Stimulated activated CD4-positive, alpha-beta T cell treated with anti-CD3 and anti-CD28 coated beads, Interleukin-1b, Interleukin-23, amount 100 ng/mL, for 1 hour (primary cell): ENCODE measurements around the gene PCDHA9.
"Not testable (repeated sequence)": the region's sequence is repeated elsewhere in the genome, so short reads cannot be mapped to it uniquely, and the experiment has no call there.

Source experiments
- DNase-seq, 2 donors: peaks; one replicate each; pipeline ENCODE4 v3.0.0-alpha.2; 2020; ENCODE audit warnings: low read depth in 2 of 2

Gene PCDHA9

GRCh38 chr5:140834439-140835008 lies 13.7 kb upstream of the PCDHA9 start:
- DNase-seq = not testable (repeated sequence)

GRCh38 chr5:140835622-140836510 lies 12.3 kb upstream of the PCDHA9 start:
- no peak for DNase-seq

- DNase-seq = no peak
Observed at GRCh38 chr5:140840978-140841962, 6.9 kb upstream of the PCDHA9 start, which contains the start of gene PCDHA8. Gene PCDHA8 (plus strand): TSS chr5:140841187. CDS start chr5:140841322, 135 bp downstream.

- no peak for DNase-seq
Observed at GRCh38 chr5:140842798-140843733, 5.1 kb upstream of the PCDHA9 start.

- not testable (repeated sequence) for DNase-seq
Observed at GRCh38 chr5:140849831-140850634, 1.9 kb downstream of the PCDHA9 start.

GRCh38 chr5:140855772-140856674 lies 7.8 kb downstream of the PCDHA9 start, which contains the start of gene PCDHA10:
Gene PCDHA10 (plus strand): TSS chr5:140855897. CDS start chr5:140856049, 152 bp downstream.
- DNase-seq = no peak

- no peak for DNase-seq
Observed at GRCh38 chr5:140857177-140857986, 9.2 kb downstream of the PCDHA9 start.

GRCh38 chr5:140857987-140858240 lies 9.7 kb downstream of the PCDHA9 start:
- no peak for DNase-seq

- DNase-seq = no peak
Observed at GRCh38 chr5:140862441-140863295, 14.5 kb downstream of the PCDHA9 start.

GRCh38 chr5:140868721-140869554 lies 20.8 kb downstream of the PCDHA9 start, which contains the start of gene PCDHA11:
Gene PCDHA11 (plus strand): TSS chr5:140868957. CDS start chr5:140869104, 147 bp downstream.
- no peak for DNase-seq

- no peak for DNase-seq
Observed at GRCh38 chr5:140869555-140869886, 21.3 kb downstream of the PCDHA9 start.

- DNase-seq = no peak
Observed at GRCh38 chr5:140870221-140871201, 22.3 kb downstream of the PCDHA9 start.

- no peak for DNase-seq
Observed at GRCh38 chr5:140875085-140876065, 27.2 kb downstream of the PCDHA9 start, which contains the start of gene PCDHA12. Gene PCDHA12 (plus strand): TSS chr5:140875308. CDS start chr5:140875473, 165 bp downstream.
